K562 (cell line): ENCODE results near the gene GKN1. TPM values are rescaled to one million over a fixed set of nuclear protein-coding genes. Genes with fewer than 3 reads are reported as not detected.

ENCODE experiments used
- ATAC-seq: fragments of 200-7000 bp; cut with Tn5 transposase; 3 replicates; pipeline ENCODE4 v1.9.1; 2020; ENCODE audit warnings: moderate library complexity
- BruUV-seq: library from RNA; stranded (reverse); fragments of 400-500 nt; replicated peaks from 2 replicates; lab custom pipeline; 2021; lab: Mats Ljungman, UMichigan
- CTCF ChIA-PET: fragments of 300-600 bp; formaldehyde crosslinking; extraction: SDS; loops from one replicate; lab custom pipeline; 2021; ENCODE audit warnings: low intra/inter-chr PET ratio; lab: Yijun Ruan, JAX
- POLR2A ChIA-PET: fragments of 300-600, 350-650 bp; sonication (Branson Sonifier 250); formaldehyde crosslinking; extraction: SDS; loops from one replicate; lab custom pipeline; 2021; ENCODE audit warnings: antibody characterized with exemption, inconsistent platforms; lab: Yijun Ruan, JAX
- DNase-seq, 4 experiments: peaks; one replicate each; pipeline versions ENCODE4 v3.0.0 to v3.0.0-alpha.2; 2011 to 2018; ENCODE audit warnings: low spot score in 3 of 4, mixed read lengths in 3 of 4; ENCODE audit errors: extremely low read depth in 1 of 4
- FAIRE-seq: peaks from 2 replicates; lab custom pipeline; 2011; peaks lifted over from hg19 to GRCh38; lab: Jason Lieb, UNC
- H2AFZ ChIP-seq: 2 replicates; pipeline ENCODE4 v1.6.0; 2011; ENCODE audit warnings: low read depth, low read length, control low read depth, inconsistent platforms
- H3K27ac ChIP-seq: fragments of 200-600 bp; 3 replicates; pipeline ENCODE4 v1.8.0; 2011; ENCODE audit warnings: low read depth, mild to moderate bottlenecking, control low read depth, inconsistent platforms, low read length, moderate library complexity, mixed read lengths; ENCODE audit errors: extremely low read depth
- H3K27me3 ChIP-seq, 2 experiments: fragments of 300-600 bp in 1 of 2; 2 replicates in 1 of 2; 3 replicates in 1 of 2; pipeline versions ENCODE4 v1.6.0 to v1.8.0; 2011; ENCODE audit warnings: inconsistent platforms in 2 of 2, low read length in 2 of 2, mild to moderate bottlenecking in 1 of 2, mixed read lengths in 1 of 2, moderate library complexity in 1 of 2; ENCODE audit not compliant: control insufficient read depth in 2 of 2, insufficient read depth in 2 of 2
- H3K36me3 ChIP-seq: fragments of 300-600 bp; 3 replicates; pipeline ENCODE4 v1.8.0; 2011; ENCODE audit warnings: mild to moderate bottlenecking, low read length, inconsistent platforms; ENCODE audit not compliant: control insufficient read depth, insufficient read depth
- H3K4me1 ChIP-seq, 2 experiments: fragments of 200-600 bp in 1 of 2; replicated peaks in 1 of 2; 2 replicates in 1 of 2; 3 replicates in 1 of 2; pipeline versions ENCODE4 v1.5.1 to v1.8.0; 2011; ENCODE audit warnings: inconsistent platforms in 2 of 2, low read length in 2 of 2, mild to moderate bottlenecking in 1 of 2, mixed read lengths in 1 of 2, moderate library complexity in 1 of 2; ENCODE audit not compliant: control insufficient read depth in 2 of 2, insufficient read depth in 2 of 2
- H3K4me2 ChIP-seq: 2 replicates; pipeline ENCODE4 v1.6.1; 2011; ENCODE audit warnings: low read length, control low read depth, inconsistent platforms, mixed read lengths; ENCODE audit not compliant: insufficient read depth
- H3K4me3 ChIP-seq: fragments of 200-600 bp; sonication (generic), shearing (Covaris generic); 2 replicates; pipeline ENCODE4 v1.5.1; 2016; ENCODE audit warnings: control low read depth, inconsistent platforms
- H3K79me2 ChIP-seq: fragments of 200-600 bp; 3 replicates; pipeline ENCODE4 v1.8.0; 2011; ENCODE audit warnings: low read length, inconsistent platforms; ENCODE audit not compliant: control insufficient read depth, insufficient read depth
- H3K9ac ChIP-seq, 2 experiments: 2 replicates each; pipeline versions ENCODE4 v1.6.0 to v1.6.1; 2011; ENCODE audit warnings: low read depth in 2 of 2, low read length in 2 of 2, control low read depth in 1 of 2, inconsistent platforms in 1 of 2, mild to moderate bottlenecking in 1 of 2, mixed read lengths in 1 of 2; ENCODE audit not compliant: insufficient read depth in 1 of 2
- H3K9me1 ChIP-seq: one replicate; pipeline ENCODE4 v1.6.0; 2011; ENCODE audit warnings: inconsistent platforms, mild to moderate bottlenecking, low read length, moderate library complexity; ENCODE audit not compliant: control insufficient read depth, insufficient read depth
- H3K9me3 ChIP-seq: replicated peaks from 2 replicates; pipeline ENCODE4 v1.5.1; 2011; ENCODE audit warnings: low read depth, low read length, inconsistent platforms; ENCODE audit not compliant: control insufficient read depth, insufficient read depth
- H4K20me1 ChIP-seq: replicated peaks from 2 replicates; pipeline ENCODE4 v1.6.1; 2011; ENCODE audit warnings: low read length, inconsistent platforms, mixed read lengths; ENCODE audit not compliant: control insufficient read depth, insufficient read depth
- NCOA1 ChIP-seq: fragments of 450-650 bp; IDR thresholded peaks from 2 replicates; pipeline ENCODE4 v1.6.1; 2016; ENCODE audit warnings: low read depth
- ZNF146 ChIP-seq: IDR thresholded peaks from one replicate; pipeline ENCODE4 v1.6.1; 2018; ENCODE audit warnings: missing compliant biosample characterization; ENCODE audit not compliant: unreplicated experiment
- ZNF609 ChIP-seq: sonication (generic); formaldehyde crosslinking; IDR thresholded peaks from 2 replicates; pipeline ENCODE4 v1.8.1; 2023; ENCODE audit warnings: missing genetic modification reagents, mild to moderate bottlenecking, borderline replicate concordance
- whole genome bisulfite sequencing: fragments of 100-300 bp; shearing (Covaris generic); methylation state at CpG from one replicate; pipeline ENCODE4 v1.1.6; 2016; ENCODE audit warnings: low coverage, mixed read lengths; ENCODE audit not compliant: insufficient coverage; ENCODE audit errors: missing lambda C conversion rate; 5-methylcytosine and 5-hydroxymethylcytosine counted together
- in situ Hi-C: fragments of 300-500 bp; cut with MboI; formaldehyde crosslinking; loops from 4 replicates; pipeline ENCODE4 v1.15.0; 2018; ENCODE audit warnings: inconsistent platforms, mixed read lengths
- intact Hi-C: fragments of 100-400 bp; cut with micrococcal nuclease; formaldehyde crosslinking; loops from 2 replicates; pipeline ENCODE4 v1.14.2; 2022
- polyA plus RNA-seq, 8 experiments: library from polyadenylated mRNA; depleted of rRNA in 4 of 8; stranded (reverse) in 5 of 8; unstranded in 3 of 8; fragments of >200 nt; fragmentation: Nextera tagmentation in 2 of 8; fragmentation: Illumina TruSeq in 1 of 8; extraction: Ambion mirVana in 2 of 8; extraction: Trizol in 1 of 8; gene quantifications; 2 replicates each; pipeline versions ENCODE4 v1.2.1 to v1.2.3, GENCODE V29; 2011 to 2014; ENCODE audit warnings: inconsistent platforms in 1 of 8, missing spikeins in 1 of 8
- total RNA-seq, 7 experiments: library from RNA; depleted of rRNA in 6 of 7; stranded (reverse); fragments of >200 nt in 6 of 7; fragmentation: Illumina TruSeq in 2 of 7; extraction: Trizol in 2 of 7; gene quantifications; 2 replicates each; pipeline versions ENCODE4 v1.2.1 to v1.2.3, GENCODE V29; 2011 to 2021; ENCODE audit warnings: low replicate concordance in 1 of 7

The GKN1 gene
- total and polyA plus RNA-seq, 9 of the 15 experiments (the other 6 are each of a cell fraction or from before 2014, with no cell fraction given): not detected

- no peak for TF ChIP-seq ZNF609
- TF ChIP-seq, all 486 proteins: peak for 0
Measured at GRCh38 chr2:68937346-68938055, 36.9 kb upstream of the GKN1 start (continued).

- ChIA-PET POLR2A (no interaction called here), CTCF (no interaction called here)
- in situ Hi-C loops: no loop called here
- Histone ChIP-seq H3K79me2 (no peaks in the 10 kb centered on the region), H3K9ac (no peak overlapping the region), H3K4me3 (no peak overlapping the region), H3K4me1 (peaks cover 0 to 2% of the 10 kb centered on the region in 2 experiments; a peak in 1 of 5 replicates), H3K9me1 (no peaks in the 10 kb centered on the region), H4K20me1 (no peaks in the 10 kb centered on the region), H3K4me2 (no peak overlapping the region), H3K9me3 (no peaks in the 10 kb centered on the region), H3K27me3 (peaks cover 3 to 23% of the 10 kb centered on the region in 2 experiments; a peak in 3 of 5 replicates), H2AFZ (no peak overlapping the region), H3K27ac (no peak overlapping the region), H3K36me3 (no peaks in the 10 kb centered on the region)
- DNase-seq: no peak
- 0% methylated on average over 3 of the region's 3 CpGs for WGBS
- ATAC-seq: no peak
- FAIRE-seq: no peak
- intact Hi-C loops: no loop called here
- TF ChIP-seq ZNF146 (CRISPR knock-in tag): peak; percentile 87
- no peak for TF ChIP-seq NCOA1
- BruUV-seq: no TSS peak
Measured at GRCh38 chr2:68938938-68939337, 35.5 kb upstream of the GKN1 start.
